SKM-1 treated with dmso at 0.1 percent for 144 hours (cell line): ENCODE data around the gene FAM72C.
"Not testable (repeated sequence)": the region's sequence is repeated elsewhere in the genome, so short reads cannot be mapped to it uniquely, and the experiment has no call there.

Source experiments
- DNase-seq: peaks from one replicate; lab custom pipeline; 2025; ENCODE audit not compliant: unreplicated experiment; lab: John Stamatoyannopoulos, UW

FAM72C gene

GRCh38 chr1:143918552-143918951 lies 53.2 kb downstream of the FAM72C start:
- DNase-seq: not testable (repeated sequence)

DNA sequence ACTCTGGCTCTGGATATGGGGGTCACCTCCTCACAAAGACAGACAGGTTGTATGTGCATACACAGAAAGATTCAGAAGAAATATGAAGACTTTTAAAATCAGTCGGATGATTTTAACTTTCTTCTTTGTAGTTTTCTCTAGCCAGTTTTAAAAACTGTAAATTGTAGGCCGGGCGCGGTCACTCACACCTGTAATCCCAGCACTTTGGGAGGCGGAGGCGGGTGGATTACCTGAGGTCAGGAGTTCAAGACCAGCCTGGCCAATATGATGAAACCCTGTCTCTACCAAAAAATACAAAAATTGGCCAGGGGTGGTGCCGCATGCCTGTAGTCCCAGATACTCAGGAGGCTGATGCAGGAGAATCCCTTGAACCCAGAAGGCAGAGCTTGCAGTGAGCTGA lies 58.1 kb downstream of the FAM72C start:
- not testable (repeated sequence) for DNase-seq
